ENCODE measurements around the gene RUNX2. TPM values are rescaled to one million over a fixed set of nuclear protein-coding genes. Genes with fewer than 3 reads are reported as not detected.
A peak's percentile ranks its signal among the peaks of the same experiment; 100 is the strongest.
"Not testable (repeated sequence)": the region's sequence is repeated elsewhere in the genome, so short reads cannot be mapped to it uniquely, and the experiment has no call there.

RUNX2 gene
- polyA plus RNA-seq, 1 donor, result 2.6 TPM

GRCh38 chr6:45664707-45665106 lies 336.6 kb downstream of the RUNX2 start:
- no peak for DNase-seq
- Histone ChIP-seq H3K9me3 (ENCODE audit: control insufficient read depth, low read depth, low read length) (peaks cover 3% of the 10 kb centered on the region), H3K4me3 (ENCODE audit: low read length) (no peak overlapping the region), H3K27ac (ENCODE audit: low read length) (no peak overlapping the region), H3K4me1 (ENCODE audit: control insufficient read depth, insufficient read depth, low read length) (peaks cover 6% of the 10 kb centered on the region), H3K27me3 (ENCODE audit: control insufficient read depth, insufficient read depth, low read length) (peaks cover 58% of the 10 kb centered on the region), H3K36me3 (ENCODE audit: control insufficient read depth, insufficient read depth, low read length) (no peaks in the 10 kb centered on the region)
- no CpG with 5 or more reads among the region's 6 CpGs for WGBS (ENCODE audit: insufficient coverage, low lambda C conversion rate)

- Histone ChIP-seq H3K4me1 (ENCODE audit: control insufficient read depth, insufficient read depth, low read length) (peaks cover 6% of the 10 kb centered on the region), H3K27ac (ENCODE audit: low read length) (no peak overlapping the region), H3K4me3 (ENCODE audit: low read length) (no peak overlapping the region), H3K27me3 (ENCODE audit: control insufficient read depth, insufficient read depth, low read length) (peaks cover 56% of the 10 kb centered on the region), H3K9me3 (ENCODE audit: control insufficient read depth, low read depth, low read length) (peaks cover 3% of the 10 kb centered on the region), H3K36me3 (ENCODE audit: control insufficient read depth, insufficient read depth, low read length) (no peaks in the 10 kb centered on the region)
- DNase-seq, result no peak
- no CpG with 5 or more reads among the region's 7 CpGs for WGBS (ENCODE audit: insufficient coverage, low lambda C conversion rate)
These were observed 337.7 kb downstream of the RUNX2 start for GRCh38 chr6:45665859-45666258.

- peaks cover 51% of the 10 kb centered on the region for H3K27me3 ChIP-seq (ENCODE audit: control insufficient read depth, insufficient read depth, low read length)
- H3K4me1 ChIP-seq (ENCODE audit: control insufficient read depth, insufficient read depth, low read length), result peaks cover 6% of the 10 kb centered on the region
- no peak overlapping the region for H3K27ac ChIP-seq (ENCODE audit: low read length)
- WGBS (ENCODE audit: insufficient coverage, low lambda C conversion rate), result 100% methylated on average over 1 of the region's 3 CpGs
- no peak overlapping the region for H3K4me3 ChIP-seq (ENCODE audit: low read length)
- H3K36me3 ChIP-seq (ENCODE audit: control insufficient read depth, insufficient read depth, low read length), result no peaks in the 10 kb centered on the region
- DNase-seq, result no peak
- peaks cover 3% of the 10 kb centered on the region for H3K9me3 ChIP-seq (ENCODE audit: control insufficient read depth, low read depth, low read length)
These were observed 338.7 kb downstream of the RUNX2 start for GRCh38 chr6:45666846-45667245.

GRCh38 chr6:45667300-45667699 lies 339.2 kb downstream of the RUNX2 start:
- no peak for DNase-seq
- H3K27ac ChIP-seq (ENCODE audit: low read length), result no peak overlapping the region
- H3K36me3 ChIP-seq (ENCODE audit: control insufficient read depth, insufficient read depth, low read length), result no peaks in the 10 kb centered on the region
- H3K9me3 ChIP-seq (ENCODE audit: control insufficient read depth, low read depth, low read length), result peaks cover 3% of the 10 kb centered on the region
- no CpG with 5 or more reads among the region's 6 CpGs for WGBS (ENCODE audit: insufficient coverage, low lambda C conversion rate)
- H3K4me1 ChIP-seq (ENCODE audit: control insufficient read depth, insufficient read depth, low read length), result peaks cover 6% of the 10 kb centered on the region
- no peak overlapping the region for H3K4me3 ChIP-seq (ENCODE audit: low read length)
- peaks cover 46% of the 10 kb centered on the region for H3K27me3 ChIP-seq (ENCODE audit: control insufficient read depth, insufficient read depth, low read length)

GRCh38 chr6:45667766-45668165 lies 339.6 kb downstream of the RUNX2 start:
- H3K27me3 ChIP-seq (ENCODE audit: control insufficient read depth, insufficient read depth, low read length), result peaks cover 41% of the 10 kb centered on the region
- no peaks in the 10 kb centered on the region for H3K36me3 ChIP-seq (ENCODE audit: control insufficient read depth, insufficient read depth, low read length)
- no peak overlapping the region for H3K4me3 ChIP-seq (ENCODE audit: low read length)
- peaks cover 6% of the 10 kb centered on the region for H3K4me1 ChIP-seq (ENCODE audit: control insufficient read depth, insufficient read depth, low read length)
- H3K9me3 ChIP-seq (ENCODE audit: control insufficient read depth, low read depth, low read length), result peaks cover 3% of the 10 kb centered on the region
- DNase-seq, result no peak
- no CpG with 5 or more reads among the region's 5 CpGs for WGBS (ENCODE audit: insufficient coverage, low lambda C conversion rate)
- no peak overlapping the region for H3K27ac ChIP-seq (ENCODE audit: low read length)

GRCh38 chr6:45668705-45669104 lies 340.6 kb downstream of the RUNX2 start:
- DNase-seq, result no peak
- no CpG with 5 or more reads among the region's 9 CpGs for WGBS (ENCODE audit: insufficient coverage, low lambda C conversion rate)
- peaks cover under 1% of the 10 kb centered on the region for H3K9me3 ChIP-seq (ENCODE audit: control insufficient read depth, low read depth, low read length)
- peaks cover 33% of the 10 kb centered on the region for H3K27me3 ChIP-seq (ENCODE audit: control insufficient read depth, insufficient read depth, low read length)
- H3K27ac ChIP-seq (ENCODE audit: low read length), result no peak overlapping the region
- H3K36me3 ChIP-seq (ENCODE audit: control insufficient read depth, insufficient read depth, low read length), result no peaks in the 10 kb centered on the region
- peaks cover 3% of the 10 kb centered on the region for H3K4me1 ChIP-seq (ENCODE audit: control insufficient read depth, insufficient read depth, low read length)
- no peak overlapping the region for H3K4me3 ChIP-seq (ENCODE audit: low read length)

GRCh38 chr6:45673167-45673566 lies 345.0 kb downstream of the RUNX2 start:
- no CpG with 5 or more reads among the region's 6 CpGs for WGBS (ENCODE audit: insufficient coverage, low lambda C conversion rate)
- H3K27me3 ChIP-seq (ENCODE audit: control insufficient read depth, insufficient read depth, low read length); H3K4me1 ChIP-seq (ENCODE audit: control insufficient read depth, insufficient read depth, low read length); H3K27ac ChIP-seq (ENCODE audit: low read length); H3K9me3 ChIP-seq (ENCODE audit: control insufficient read depth, low read depth, low read length); DNase-seq; H3K36me3 ChIP-seq (ENCODE audit: control insufficient read depth, insufficient read depth, low read length); H3K4me3 ChIP-seq (ENCODE audit: low read length): not testable (repeated sequence)

GRCh38 chr6:45675166-45675565 lies 347.0 kb downstream of the RUNX2 start:
- H3K4me1 ChIP-seq (ENCODE audit: control insufficient read depth, insufficient read depth, low read length); H3K4me3 ChIP-seq (ENCODE audit: low read length); H3K9me3 ChIP-seq (ENCODE audit: control insufficient read depth, low read depth, low read length); H3K27me3 ChIP-seq (ENCODE audit: control insufficient read depth, insufficient read depth, low read length); H3K27ac ChIP-seq (ENCODE audit: low read length); H3K36me3 ChIP-seq (ENCODE audit: control insufficient read depth, insufficient read depth, low read length): not testable (repeated sequence)
- DNase-seq, result peak in 1 of 2 donors; percentile 8
- no CpG with 5 or more reads among the region's 14 CpGs for WGBS (ENCODE audit: insufficient coverage, low lambda C conversion rate)

- no CpG with 5 or more reads among the region's 11 CpGs for WGBS (ENCODE audit: insufficient coverage, low lambda C conversion rate)
- no peaks in the 10 kb centered on the region for H3K36me3 ChIP-seq (ENCODE audit: control insufficient read depth, insufficient read depth, low read length)
These were observed 347.5 kb downstream of the RUNX2 start for GRCh38 chr6:45675634-45676033.

GRCh38 chr6:45676380-45676779 lies 348.2 kb downstream of the RUNX2 start:
- Histone ChIP-seq H3K27ac (ENCODE audit: low read length) (no peak overlapping the region), H3K36me3 (ENCODE audit: control insufficient read depth, insufficient read depth, low read length) (no peaks in the 10 kb centered on the region), H3K4me3 (ENCODE audit: low read length) (no peak overlapping the region), H3K9me3 (ENCODE audit: control insufficient read depth, low read depth, low read length) (no peaks in the 10 kb centered on the region), H3K4me1 (ENCODE audit: control insufficient read depth, insufficient read depth, low read length) (peaks cover 2% of the 10 kb centered on the region), H3K27me3 (ENCODE audit: control insufficient read depth, insufficient read depth, low read length) (no peaks in the 10 kb centered on the region)
- DNase-seq, result no peak
- no CpG with 5 or more reads among the region's 10 CpGs for WGBS (ENCODE audit: insufficient coverage, low lambda C conversion rate)

More at GRCh38 chr6:45675634-45676033, 347.5 kb downstream of the RUNX2 start:
- no peak overlapping the region for H3K4me3 ChIP-seq (ENCODE audit: low read length)
- H3K4me1 ChIP-seq (ENCODE audit: control insufficient read depth, insufficient read depth, low read length), result peaks cover 2% of the 10 kb centered on the region
- no peaks in the 10 kb centered on the region for H3K27me3 ChIP-seq (ENCODE audit: control insufficient read depth, insufficient read depth, low read length)
- DNase-seq, result no peak
- H3K27ac ChIP-seq (ENCODE audit: low read length), result no peak overlapping the region
- H3K9me3 ChIP-seq (ENCODE audit: control insufficient read depth, low read depth, low read length), result no peaks in the 10 kb centered on the region

- Histone ChIP-seq H3K4me1 (ENCODE audit: control insufficient read depth, insufficient read depth, low read length) (peaks cover 2% of the 10 kb centered on the region), H3K27me3 (ENCODE audit: control insufficient read depth, insufficient read depth, low read length) (no peaks in the 10 kb centered on the region), H3K27ac (ENCODE audit: low read length) (no peak overlapping the region), H3K4me3 (ENCODE audit: low read length) (no peak overlapping the region), H3K36me3 (ENCODE audit: control insufficient read depth, insufficient read depth, low read length) (no peaks in the 10 kb centered on the region), H3K9me3 (ENCODE audit: control insufficient read depth, low read depth, low read length) (no peaks in the 10 kb centered on the region)
- WGBS (ENCODE audit: insufficient coverage, low lambda C conversion rate), result 30% methylated on average over 2 of the region's 14 CpGs
- DNase-seq, result peak in 1 of 2 donors; percentile 38
These were observed 349.5 kb downstream of the RUNX2 start for GRCh38 chr6:45677381-45678284.

All from large intestine (tissue), 3 donors.